Measurements from ENCODE around the gene CEBPB. TPM values are rescaled to one million over a fixed set of nuclear protein-coding genes. Genes with fewer than 3 reads are reported as not detected.

Gene CEBPB
- total and polyA plus RNA-seq, 4 donors, result 19.7 to 61.8 (median 29.2) TPM

GRCh38 chr20:50213531-50214106 lies 23.0 kb downstream of the CEBPB start:
- no peaks in the 10 kb centered on the region for H3K9me3 ChIP-seq (ENCODE audit: control insufficient read depth in 4 of 4, low read length in 3 of 4)
- no peak for TF ChIP-seq MAX (IDR thresholded peaks at IDR 0.05)
- no peaks in the 10 kb centered on the region for H3K4me1 ChIP-seq (ENCODE audit: control insufficient read depth in 4 of 4, insufficient read depth in 4 of 4, low read length in 3 of 4)
- H3K9ac ChIP-seq (ENCODE audit: low read depth in 1 of 2, low read length in 2 of 2), result no peak overlapping the region
- no peaks in the 10 kb centered on the region for H3K27me3 ChIP-seq (ENCODE audit: control insufficient read depth in 4 of 4, insufficient read depth in 4 of 4, low read length in 3 of 4)
- DNase-seq (ENCODE audit: low spot score), result no peak
- no peak overlapping the region for H3K4me3 ChIP-seq (ENCODE audit: low read depth in 1 of 3, low read length in 3 of 3)
- no peak overlapping the region for H3K27ac ChIP-seq (ENCODE audit: low read depth in 1 of 2, low read length in 2 of 2)
- 82% methylated on average over 7 of the region's 7 CpGs for WGBS
- H3K36me3 ChIP-seq (ENCODE audit: control insufficient read depth in 4 of 4, insufficient read depth in 3 of 4, low read depth in 1 of 4, low read length in 3 of 4), result no peaks in the 10 kb centered on the region

- Histone ChIP-seq H3K4me1 (ENCODE audit: control insufficient read depth in 4 of 4, insufficient read depth in 4 of 4, low read length in 3 of 4) (no peaks in the 10 kb centered on the region), H3K4me3 (ENCODE audit: low read depth in 1 of 3, low read length in 3 of 3) (no peak overlapping the region), H3K36me3 (ENCODE audit: control insufficient read depth in 4 of 4, insufficient read depth in 3 of 4, low read depth in 1 of 4, low read length in 3 of 4) (no peaks in the 10 kb centered on the region), H3K9ac (ENCODE audit: low read depth in 1 of 2, low read length in 2 of 2) (no peak overlapping the region), H3K27ac (ENCODE audit: low read depth in 1 of 2, low read length in 2 of 2) (no peak overlapping the region), H3K9me3 (ENCODE audit: control insufficient read depth in 4 of 4, low read length in 3 of 4) (no peaks in the 10 kb centered on the region), H3K27me3 (ENCODE audit: control insufficient read depth in 4 of 4, insufficient read depth in 4 of 4, low read length in 3 of 4) (no peaks in the 10 kb centered on the region)
- DNase-seq (ENCODE audit: low spot score), result no peak
- 92% methylated on average over 9 of the region's 9 CpGs for WGBS
- no peak for TF ChIP-seq FOXA1 (IDR thresholded peaks at IDR 0.05)
- TF ChIP-seq ATF3 (IDR thresholded peaks at IDR 0.05), result no peak
- no peak for TF ChIP-seq RAD21 (IDR thresholded peaks at IDR 0.05)
- no peak for TF ChIP-seq FOXA2 (IDR thresholded peaks at IDR 0.05)
- no peak for TF ChIP-seq TAF1 (conservative IDR thresholded peaks at IDR 0.05)
- TF ChIP-seq YY1 (IDR thresholded peaks at IDR 0.05), result no peak
- no peak for TF ChIP-seq EGR1 (IDR thresholded peaks at IDR 0.05; ENCODE audit: low read depth in 2 of 2)
- no peak for TF ChIP-seq NR2F2 (IDR thresholded peaks at IDR 0.05)
- TF ChIP-seq HNF4A (conservative IDR thresholded peaks at IDR 0.05), result no peak
- no peak for TF ChIP-seq REST (IDR thresholded peaks at IDR 0.05)
- TF ChIP-seq SP1 (IDR thresholded peaks at IDR 0.05), result no peak
- no peak for TF ChIP-seq CTCF (IDR thresholded peaks at IDR 0.05; ENCODE audit: low read depth, low read length, missing input control)
- no peak for TF ChIP-seq GABPA (IDR thresholded peaks at IDR 0.05 in 1 of 2, conservative IDR thresholded peaks at IDR 0.05 in 1 of 2)
- no peak for TF ChIP-seq RXRA (IDR thresholded peaks at IDR 0.05)
- TF ChIP-seq JUND (IDR thresholded peaks at IDR 0.05), result no peak
- no peak for TF ChIP-seq MAX (IDR thresholded peaks at IDR 0.05)
- no peak for TF ChIP-seq HNF4G (IDR thresholded peaks at IDR 0.05)
- no peak for TF ChIP-seq ZBTB33 (IDR thresholded peaks at IDR 0.05)
These were observed 23.8 kb downstream of the CEBPB start for GRCh38 chr20:50214226-50215024.

Data from liver (tissue), 9 donors.